ENCODE results near the gene LDHAL6B. TPM values are rescaled to one million over a fixed set of nuclear protein-coding genes. Genes with fewer than 3 reads are reported as not detected.

LDHAL6B gene
- total RNA-seq, 1 donor from 2014 or later: not detected

DNA sequence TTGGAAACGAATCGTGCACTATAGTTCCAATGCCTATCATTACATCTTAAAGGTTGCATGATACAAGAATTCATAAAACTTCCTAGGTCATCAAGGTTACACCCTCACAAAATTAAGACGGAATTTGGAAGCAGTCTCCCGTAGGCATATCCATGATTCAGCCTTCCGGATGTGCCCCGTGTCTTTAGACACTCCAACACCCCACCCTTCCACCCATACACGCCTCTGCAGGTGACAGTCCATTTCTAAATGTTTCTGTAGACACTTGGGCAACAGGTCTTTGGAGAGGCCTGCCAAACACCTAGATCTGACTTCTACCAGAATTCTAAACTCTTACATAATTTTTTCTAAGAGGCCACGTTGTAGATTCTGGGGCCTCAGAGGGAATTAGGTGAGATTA is 49.8 kb downstream of the LDHAL6B start:
- no peak for DNase-seq (ENCODE audit: low read depth)
- H3K4me3 ChIP-seq (ENCODE audit: low read depth, low read length): no peak overlapping the region
- no peak for TF ChIP-seq CTCF (conservative IDR thresholded peaks at IDR 0.05; ENCODE audit: low read depth, low read length)

- no peak for TF ChIP-seq CTCF (conservative IDR thresholded peaks at IDR 0.05; ENCODE audit: low read depth, low read length)
- no peak for DNase-seq (ENCODE audit: low read depth)
- H3K4me3 ChIP-seq (ENCODE audit: low read depth, low read length): no peak overlapping the region
Measured at GRCh38 chr15:59257140-59257539, 50.5 kb downstream of the LDHAL6B start.

Other genes with a start within 250 kb of the LDHAL6B start
- gene RNF111, start 219.2 kb upstream of the LDHAL6B start, total RNA-seq: 8.5 and 10.4 TPM in 2 replicates
- gene CCNB2, start 101.7 kb upstream of the LDHAL6B start, total RNA-seq: 108 TPM in 2 replicates
- 126 and 403 TPM in 2 replicates for gene MYO1E, start 166.0 kb downstream of the LDHAL6B start, total RNA-seq
- 3.0 and 5.2 TPM in 2 replicates for gene FAM81A, start 231.3 kb downstream of the LDHAL6B start, total RNA-seq